SU-DHL-6 (cell line): ENCODE measurements around the gene ANKRD13A.

Experiments
- H2AFZ ChIP-seq: fragments of 200-600 bp; sonication (generic); 2 replicates; pipeline ENCODE4 v1.6.1; 2014; ENCODE audit warnings: low read depth, mild to moderate bottlenecking, moderate library complexity, mixed read lengths, antibody characterized with exemption, low read length; ENCODE audit not compliant: severe bottlenecking
- H3F3A ChIP-seq: fragments of 200-600 bp; shearing (Covaris generic); 2 replicates; pipeline ENCODE4 v1.6.0; 2016; ENCODE audit warnings: antibody characterized with exemption, mild to moderate bottlenecking; ENCODE audit not compliant: insufficient read depth
- H3K27ac ChIP-seq: fragments of 200-600 bp; sonication (generic); 2 replicates; pipeline ENCODE4 v1.5.1; 2016; ENCODE audit warnings: low read depth, mild to moderate bottlenecking, low read length, moderate library complexity, mixed read lengths
- H3K27me3 ChIP-seq: fragments of 200-600 bp; sonication (generic), shearing (Covaris generic); 2 replicates; pipeline ENCODE4 v1.6.0; 2014; ENCODE audit warnings: mild to moderate bottlenecking, low read length
- H3K36me3 ChIP-seq: fragments of 200-600 bp; sonication (generic); 2 replicates; pipeline ENCODE4 v1.6.1; 2014; ENCODE audit warnings: mild to moderate bottlenecking, low read length, mixed read lengths
- H3K4me2 ChIP-seq: fragments of 300-600, 200-600 bp; shearing (Covaris generic), sonication (generic); 2 replicates; pipeline ENCODE4 v1.6.0; 2014; ENCODE audit warnings: low read length, low read depth, mild to moderate bottlenecking; ENCODE audit not compliant: poor library complexity, severe bottlenecking
- H3K4me3 ChIP-seq: fragments of 200-600 bp; sonication (generic); 2 replicates; pipeline ENCODE4 v1.5.1; 2014; ENCODE audit warnings: antibody characterized with exemption, low read length, mild to moderate bottlenecking, mixed read lengths; ENCODE audit not compliant: insufficient read depth, poor library complexity, severe bottlenecking
- H3K79me2 ChIP-seq: fragments of 200-600 bp; sonication (generic); 2 replicates; pipeline ENCODE4 v1.6.1; 2014; ENCODE audit warnings: mild to moderate bottlenecking, low read length, moderate library complexity; ENCODE audit not compliant: insufficient read depth
- H3K9ac ChIP-seq: fragments of 200-600 bp; sonication (generic); 2 replicates; pipeline ENCODE4 v1.7.0; 2014; ENCODE audit warnings: mild to moderate bottlenecking, low read length
- H3K9me2 ChIP-seq: fragments of 200-600 bp; sonication (generic); replicated peaks from 2 replicates; pipeline ENCODE4 v1.6.1; 2014; ENCODE audit warnings: low read length; ENCODE audit not compliant: insufficient read depth
- H3K9me3 ChIP-seq: fragments of 200-600 bp; sonication (generic); 2 replicates; pipeline ENCODE4 v1.6.1; 2014; ENCODE audit warnings: low read length, mixed read lengths; ENCODE audit not compliant: insufficient read depth
- H4K20me1 ChIP-seq: fragments of 200-600 bp; sonication (generic); 2 replicates; pipeline ENCODE4 v1.6.1; 2014; ENCODE audit warnings: low read depth, mild to moderate bottlenecking, antibody characterized with exemption, low read length, moderate library complexity, mixed read lengths
- CTCF ChIP-seq: fragments of 200-600 bp; sonication (generic); IDR thresholded peaks from one replicate; pipeline ENCODE4 v1.5.1; 2017; ENCODE audit warnings: antibody characterized with exemption, mild to moderate bottlenecking, low read length, moderate library complexity; ENCODE audit not compliant: insufficient read depth, poor library complexity, severe bottlenecking
- EZH2phosphoT487 ChIP-seq: fragments of 200-600 bp; sonication (generic), shearing (Covaris generic); conservative IDR thresholded peaks from 2 replicates; pipeline ENCODE4 v1.6.1; 2018; ENCODE audit warnings: mild to moderate bottlenecking, antibody characterized with exemption, low read length, moderate library complexity, mixed read lengths

ANKRD13A gene

GRCh38 chr12:109998904-109999648 lies at the start of gene ANKRD13A:
Gene ANKRD13A (plus strand): TSS chr12:109999430. CDS start chr12:109999689, 259 bp downstream.
- TF ChIP-seq EZH2phosphoT487 (no peak), CTCF (no peak)
- H2AFZ ChIP-seq = peak within 1 kb of the TSS; percentile 39
- peak within 1 kb of the TSS; percentile 92 for H3K4me2 ChIP-seq
- H3K9me2 ChIP-seq = no peaks in the 10 kb centered on the region
- no peaks in the 10 kb centered on the region for H3K27me3 ChIP-seq
- H3F3A ChIP-seq = peaks cover 69% of the 10 kb centered on the region
- peak within 1 kb of the TSS; percentile 97 for H3K27ac ChIP-seq
- 0 out of 2 replicates have a peak, but pooled peaks cover 10% of the 10 kb centered on the region for H3K36me3 ChIP-seq
- H3K4me3 ChIP-seq = peak within 1 kb of the TSS; percentile 88
- peak within 1 kb of the TSS; percentile 88 for H3K9ac ChIP-seq
- H4K20me1 ChIP-seq = 0 out of 2 replicates have a peak, but pooled peaks cover 2% of the 10 kb centered on the region
- peaks cover 67% of the 10 kb centered on the region for H3K79me2 ChIP-seq
- no peaks in the 10 kb centered on the region for H3K9me3 ChIP-seq

- Histone ChIP-seq H3K27me3 (no peaks in the 10 kb centered on the region), H3F3A (no peaks in the 10 kb centered on the region; the same call in 1 of the 2 replicates), H3K9ac (no peak overlapping the region), H3K27ac (no peak overlapping the region), H2AFZ (no peak overlapping the region), H3K9me2 (no peaks in the 10 kb centered on the region), H3K9me3 (no peaks in the 10 kb centered on the region), H3K4me2 (no peak overlapping the region), H3K36me3 (peaks cover 42% of the 10 kb centered on the region), H4K20me1 (no peaks in the 10 kb centered on the region), H3K79me2 (no peaks in the 10 kb centered on the region), H3K4me3 (no peak overlapping the region)
- TF ChIP-seq CTCF (no peak), EZH2phosphoT487 (no peak)
Observed at GRCh38 chr12:109950625-109951024, 48.6 kb upstream of the ANKRD13A start.

GRCh38 chr12:109951136-109951535 lies 48.1 kb upstream of the ANKRD13A start:
- Histone ChIP-seq H3K79me2 (no peaks in the 10 kb centered on the region), H3K4me2 (no peak overlapping the region), H3K4me3 (no peak overlapping the region), H3K9ac (no peak overlapping the region), H3K27me3 (no peaks in the 10 kb centered on the region), H3K36me3 (peaks cover 42% of the 10 kb centered on the region), H2AFZ (no peak overlapping the region), H3K27ac (no peak overlapping the region), H3K9me2 (no peaks in the 10 kb centered on the region), H3F3A (no peaks in the 10 kb centered on the region; the same call in 1 of the 2 replicates), H4K20me1 (no peaks in the 10 kb centered on the region), H3K9me3 (no peaks in the 10 kb centered on the region)
- TF ChIP-seq EZH2phosphoT487 (no peak), CTCF (no peak)
